Measurements from ENCODE around the gene SLC22A15. TPM values are rescaled to one million over a fixed set of nuclear protein-coding genes. Genes with fewer than 3 reads are reported as not detected.
"Not testable (repeated sequence)": the region's sequence is repeated elsewhere in the genome, so short reads cannot be mapped to it uniquely, and the experiment has no call there.

SLC22A15 gene
- total RNA-seq, 2 experiments from 2014 or later, result 0.08 to 0.22 TPM

GRCh38 chr1:115988953-115989352, 12.6 kb downstream of the SLC22A15 start:
- no peak overlapping the region for H3K27ac Mint-ChIP-seq

GRCh38 chr1:115989699-115990098, 13.4 kb downstream of the SLC22A15 start:
- Histone ChIP-seq H3K4me3 (ENCODE audit: low read length) (no peak overlapping the region), H3K27ac (ENCODE audit: low read depth in 1 of 2, low read length in 2 of 2) (no peak overlapping the region), H3K4me1 (ENCODE audit: insufficient read depth, low read length) (no peaks in the 10 kb centered on the region), H3K27me3 (ENCODE audit: control insufficient read depth in 1 of 2, insufficient read depth in 2 of 2, low read length in 2 of 2) (no peaks in the 10 kb centered on the region), H3K36me3 (ENCODE audit: insufficient read depth, low read length) (no peaks in the 10 kb centered on the region), H3K9me3 (ENCODE audit: control insufficient read depth in 1 of 2, insufficient read depth in 1 of 2, low read length in 2 of 2) (no peaks in the 10 kb centered on the region)
- intact Hi-C loops (cut with DNase I, micrococcal nuclease), result no loop called here
- Mint-ChIP-seq H3K27me3 (peaks cover 10% of the 10 kb centered on the region), H3K4me3 (no peak overlapping the region), H3K27ac (no peak overlapping the region), H3K4me1 (ENCODE audit: low read depth) (peaks cover 12% of the 10 kb centered on the region), H3K9me3 (no peaks in the 10 kb centered on the region), H3K36me3 (ENCODE audit: low read depth) (no peaks in the 10 kb centered on the region)
- DNase-seq, result no peak
- no peak for ATAC-seq (ENCODE audit: poor library complexity)
- no peak for TF ChIP-seq CTCF (IDR thresholded peaks at IDR 0.05)
- POLR2A ChIA-PET, result no interaction called here
- CTCF ChIA-PET, result no interaction called here

More at GRCh38 chr1:115988953-115989352, 12.6 kb downstream of the SLC22A15 start:
- DNase-seq (no peak), ATAC-seq (ENCODE audit: poor library complexity) (no peak)
- peaks cover 12% of the 10 kb centered on the region for H3K4me1 Mint-ChIP-seq (ENCODE audit: low read depth)
- H3K27ac ChIP-seq (ENCODE audit: low read depth in 1 of 2, low read length in 2 of 2), result no peak overlapping the region
- peaks cover 10% of the 10 kb centered on the region for H3K27me3 Mint-ChIP-seq
- H3K4me3 ChIP-seq (ENCODE audit: low read length), result no peak overlapping the region
- no peaks in the 10 kb centered on the region for H3K4me1 ChIP-seq (ENCODE audit: insufficient read depth, low read length)
- H3K36me3 ChIP-seq (ENCODE audit: insufficient read depth, low read length), result no peaks in the 10 kb centered on the region
- H3K27me3 ChIP-seq (ENCODE audit: control insufficient read depth in 1 of 2, insufficient read depth in 2 of 2, low read length in 2 of 2), result no peaks in the 10 kb centered on the region
- intact Hi-C loops (cut with DNase I, micrococcal nuclease), result no loop called here
- no peaks in the 10 kb centered on the region for H3K9me3 ChIP-seq (ENCODE audit: control insufficient read depth in 1 of 2, insufficient read depth in 1 of 2, low read length in 2 of 2)
- H3K36me3 Mint-ChIP-seq (ENCODE audit: low read depth), result no peaks in the 10 kb centered on the region
- no peak for TF ChIP-seq CTCF (IDR thresholded peaks at IDR 0.05)
- POLR2A ChIA-PET, result no interaction called here
- H3K9me3 Mint-ChIP-seq, result no peaks in the 10 kb centered on the region
- no peak overlapping the region for H3K4me3 Mint-ChIP-seq
- CTCF ChIA-PET, result no interaction called here

- Mint-ChIP-seq H3K27me3 (peaks cover 10% of the 10 kb centered on the region), H3K4me3 (no peak overlapping the region), H3K36me3 (ENCODE audit: low read depth) (no peaks in the 10 kb centered on the region), H3K27ac (no peak overlapping the region), H3K4me1 (ENCODE audit: low read depth) (peaks cover 12% of the 10 kb centered on the region), H3K9me3 (peaks cover 2% of the 10 kb centered on the region)
- DNase-seq (no peak), ATAC-seq (ENCODE audit: poor library complexity) (no peak)
- no peak for TF ChIP-seq CTCF (IDR thresholded peaks at IDR 0.05)
- no peak overlapping the region for H3K4me3 ChIP-seq (ENCODE audit: low read length)
- CTCF ChIA-PET, result interaction anchor here (1.0 kb wide), 1 partner anchor 29 kb away, joined by 3 read pairs; no protein-coding TSS in a partner anchor
- no peaks in the 10 kb centered on the region for H3K36me3 ChIP-seq (ENCODE audit: insufficient read depth, low read length)
- intact Hi-C loops (cut with DNase I, micrococcal nuclease), result no loop called here
- no peaks in the 10 kb centered on the region for H3K4me1 ChIP-seq (ENCODE audit: insufficient read depth, low read length)
- no peaks in the 10 kb centered on the region for H3K9me3 ChIP-seq (ENCODE audit: control insufficient read depth in 1 of 2, insufficient read depth in 1 of 2, low read length in 2 of 2)
- H3K27ac ChIP-seq (ENCODE audit: low read depth in 1 of 2, low read length in 2 of 2), result no peak overlapping the region
- POLR2A ChIA-PET, result no interaction called here
- no peaks in the 10 kb centered on the region for H3K27me3 ChIP-seq (ENCODE audit: control insufficient read depth in 1 of 2, insufficient read depth in 2 of 2, low read length in 2 of 2)
Measured at GRCh38 chr1:115991909-115992308, 15.6 kb downstream of the SLC22A15 start.

- H3K4me3 Mint-ChIP-seq; H3K36me3 ChIP-seq (ENCODE audit: insufficient read depth, low read length); H3K27ac Mint-ChIP-seq; H3K27ac ChIP-seq (ENCODE audit: low read depth in 1 of 2, low read length in 2 of 2); POLR2A ChIA-PET; intact Hi-C loops (cut with DNase I, micrococcal nuclease); H3K4me3 ChIP-seq (ENCODE audit: low read length); H3K27me3 Mint-ChIP-seq; H3K27me3 ChIP-seq (ENCODE audit: control insufficient read depth in 1 of 2, insufficient read depth in 2 of 2, low read length in 2 of 2); H3K4me1 Mint-ChIP-seq (ENCODE audit: low read depth); CTCF ChIA-PET; DNase-seq; ATAC-seq (ENCODE audit: poor library complexity); H3K4me1 ChIP-seq (ENCODE audit: insufficient read depth, low read length): not testable (repeated sequence)
- peaks cover 8 to 17% of the 10 kb centered on the region in 2 experiments for H3K9me3 ChIP-seq (ENCODE audit: control insufficient read depth in 1 of 2, insufficient read depth in 1 of 2, low read length in 2 of 2)
- H3K36me3 Mint-ChIP-seq (ENCODE audit: low read depth), result peaks cover 13% of the 10 kb centered on the region
- peaks cover 15% of the 10 kb centered on the region for H3K9me3 Mint-ChIP-seq
Measured at GRCh38 chr1:115997921-115998320, 21.6 kb downstream of the SLC22A15 start.
